Neural cell (in vitro differentiated cells): Measurements from ENCODE around the gene GLI2. TPM values are rescaled to one million over a fixed set of nuclear protein-coding genes. Genes with fewer than 3 reads are reported as not detected.

Experiments
- H2AFZ ChIP-seq: fragments of 200-600, 300-800 bp; sonication (generic), shearing (Covaris generic); 2 replicates; pipeline ENCODE4 v1.6.0; 2014; ENCODE audit warnings: low read depth, mild to moderate bottlenecking, antibody characterized with exemption, low read length, moderate library complexity
- H3F3A ChIP-seq: fragments of 200-600 bp; shearing (Covaris generic); 2 replicates; pipeline ENCODE4 v1.6.1; 2016; ENCODE audit warnings: mild to moderate bottlenecking, moderate library complexity, mixed read lengths, antibody characterized with exemption, low read length; ENCODE audit not compliant: insufficient read depth, poor library complexity, severe bottlenecking
- H3K27ac ChIP-seq: fragments of 200-600, 300-800 bp; sonication (generic), shearing (Covaris generic); 2 replicates; pipeline ENCODE4 v1.5.1; 2014; ENCODE audit warnings: mild to moderate bottlenecking, low read length, moderate library complexity
- H3K27me3 ChIP-seq: fragments of 300-800, 200-600 bp; sonication (generic), shearing (Covaris generic); 2 replicates; pipeline ENCODE4 v1.6.0; 2014; ENCODE audit warnings: mild to moderate bottlenecking, low read depth, low read length, moderate library complexity; ENCODE audit not compliant: insufficient read depth
- H3K36me3 ChIP-seq: fragments of 300-800, 200-600 bp; sonication (generic), shearing (Covaris generic); 2 replicates; pipeline ENCODE4 v1.5.1; 2014; ENCODE audit warnings: mild to moderate bottlenecking, antibody characterized with exemption, low read length, moderate library complexity; ENCODE audit not compliant: insufficient read depth
- H3K4me2 ChIP-seq: fragments of 300-800, 200-600 bp; sonication (generic), shearing (Covaris generic); 2 replicates; pipeline ENCODE4 v1.6.0; 2014; ENCODE audit warnings: mild to moderate bottlenecking, low read length
- H3K4me3 ChIP-seq: fragments of 300-800, 200-600 bp; sonication (generic), shearing (Covaris generic); 2 replicates; pipeline ENCODE4 v1.5.1; 2014; ENCODE audit warnings: mild to moderate bottlenecking, low read length, moderate library complexity
- H3K79me2 ChIP-seq: fragments of 200-600 bp; shearing (Covaris generic); replicated peaks from 2 replicates; pipeline ENCODE4 v1.6.0; 2014; ENCODE audit warnings: mild to moderate bottlenecking, low read length, moderate library complexity; ENCODE audit not compliant: insufficient read depth
- H3K9ac ChIP-seq: fragments of 300-800, 200-600 bp; sonication (generic), shearing (Covaris generic); 2 replicates; pipeline ENCODE4 v1.6.1; 2016; ENCODE audit warnings: mild to moderate bottlenecking, low read length, mixed read lengths
- H3K9me2 ChIP-seq: fragments of 200-600 bp; shearing (Covaris generic); 2 replicates; pipeline ENCODE4 v1.6.1; 2016; ENCODE audit warnings: mild to moderate bottlenecking, low read length, mixed read lengths; ENCODE audit not compliant: insufficient read depth
- H3K9me3 ChIP-seq: fragments of 200-600, 300-800 bp; sonication (generic), shearing (Covaris generic); 2 replicates; pipeline ENCODE4 v1.6.1; 2016; ENCODE audit warnings: mild to moderate bottlenecking, mixed run types, low read length, moderate library complexity, mixed read lengths
- H4K20me1 ChIP-seq: fragments of 200-600 bp; shearing (Covaris generic); 2 replicates; pipeline ENCODE4 v1.6.1; 2016; ENCODE audit warnings: mild to moderate bottlenecking, mixed run types; ENCODE audit not compliant: insufficient read depth
- CTCF ChIP-seq: fragments of 450-650 bp; IDR thresholded peaks from 2 replicates; pipeline ENCODE4 v1.5.1; 2014; ENCODE audit warnings: antibody characterized with exemption, mild to moderate bottlenecking, moderate library complexity; ENCODE audit not compliant: poor library complexity, severe bottlenecking
- EP300 ChIP-seq: fragments of 450-650 bp; conservative IDR thresholded peaks from 2 replicates; pipeline ENCODE4 v1.6.1; 2014; ENCODE audit warnings: antibody characterized with exemption, mild to moderate bottlenecking, moderate library complexity; ENCODE audit not compliant: poor library complexity, severe bottlenecking
- EZH2 ChIP-seq: fragments of 200-600, 300-800 bp; shearing (Covaris generic), sonication (generic); IDR thresholded peaks from 2 replicates; pipeline ENCODE4 v1.6.1; 2014; ENCODE audit warnings: antibody characterized with exemption, low read length, borderline replicate concordance, mild to moderate bottlenecking; ENCODE audit not compliant: insufficient read depth, poor library complexity, severe bottlenecking
- MXI1 ChIP-seq: fragments of 450-650 bp; conservative IDR thresholded peaks from 2 replicates; pipeline ENCODE4 v1.6.1; 2014; ENCODE audit warnings: antibody characterized with exemption, mild to moderate bottlenecking; ENCODE audit not compliant: poor library complexity, severe bottlenecking
- POLR2AphosphoS5 ChIP-seq: IDR thresholded peaks from 2 replicates; pipeline ENCODE4 v1.6.1; 2012
- RAD21 ChIP-seq: fragments of 450-650 bp; conservative IDR thresholded peaks from 2 replicates; pipeline ENCODE4 v1.6.1; 2014; ENCODE audit warnings: antibody characterized with exemption, mild to moderate bottlenecking, moderate library complexity
- REST ChIP-seq: IDR thresholded peaks from 2 replicates; pipeline ENCODE4 v1.6.1; 2012; ENCODE audit warnings: borderline replicate concordance
- SMC3 ChIP-seq: fragments of 450-650 bp; conservative IDR thresholded peaks from 2 replicates; pipeline ENCODE4 v1.6.1; 2014; ENCODE audit warnings: antibody characterized with exemption, mild to moderate bottlenecking, moderate library complexity; ENCODE audit not compliant: poor library complexity
- TAF1 ChIP-seq: IDR thresholded peaks from 2 replicates; pipeline ENCODE4 v1.6.1; 2012; ENCODE audit warnings: low read depth
- polyA plus RNA-seq: library from polyadenylated mRNA; depleted of rRNA; stranded (reverse); fragments of >200 nt; gene quantifications from 2 replicates; pipeline ENCODE4 v1.2.3, GENCODE V29; 2014

The GLI2 gene
- polyA plus RNA-seq, 1 donor from 2014 or later, result 0.14 TPM

GRCh38 chr2:120693121-120693520 lies 42.5 kb upstream of the GLI2 start:
- Histone ChIP-seq H3K27me3 (peaks cover 9% of the 10 kb centered on the region), H3K27ac (no peak overlapping the region), H3K36me3 (no peaks in the 10 kb centered on the region), H4K20me1 (no peaks in the 10 kb centered on the region), H3K9ac (no peak overlapping the region), H3K79me2 (no peaks in the 10 kb centered on the region), H3K4me3 (no peak overlapping the region), H3F3A (no peaks in the 10 kb centered on the region), H3K9me3 (no peaks in the 10 kb centered on the region), H3K4me2 (no peak overlapping the region), H3K9me2 (no peaks in the 10 kb centered on the region), H2AFZ (no peak overlapping the region)
- TF ChIP-seq EP300 (no peak), EZH2 (no peak), TAF1 (no peak), POLR2AphosphoS5 (no peak), RAD21 (no peak), MXI1 (no peak), CTCF (no peak), SMC3 (no peak), REST (no peak)

- TF ChIP-seq MXI1, result no peak
- TF ChIP-seq CTCF, result no peak
- TF ChIP-seq EP300, result no peak
- no peak for TF ChIP-seq RAD21
- TF ChIP-seq TAF1, result no peak
- TF ChIP-seq EZH2, result no peak
- no peak for TF ChIP-seq POLR2AphosphoS5
- TF ChIP-seq SMC3, result no peak
- no peak for TF ChIP-seq REST
- no peaks in the 10 kb centered on the region for H3K36me3 ChIP-seq
- H3K4me2 ChIP-seq, result no peak overlapping the region
- H4K20me1 ChIP-seq, result no peaks in the 10 kb centered on the region
- H3K27ac ChIP-seq, result no peak overlapping the region
- no peaks in the 10 kb centered on the region for H3K9me2 ChIP-seq
- peaks cover 9% of the 10 kb centered on the region for H3K27me3 ChIP-seq
- H3K9ac ChIP-seq, result no peak overlapping the region
- H3F3A ChIP-seq, result no peaks in the 10 kb centered on the region
- no peak overlapping the region for H2AFZ ChIP-seq
- no peaks in the 10 kb centered on the region for H3K9me3 ChIP-seq
- H3K79me2 ChIP-seq, result no peaks in the 10 kb centered on the region
- H3K4me3 ChIP-seq, result no peak overlapping the region
Measured at GRCh38 chr2:120694034-120694433, 41.6 kb upstream of the GLI2 start.
